DMS 273 (cell line): Measurements from ENCODE around the gene BRD1.
"Not testable (repeated sequence)": the region's sequence is repeated elsewhere in the genome, so short reads cannot be mapped to it uniquely, and the experiment has no call there.

Experiments used
- DNase-seq: peaks from one replicate; lab custom pipeline; 2025; ENCODE audit not compliant: unreplicated experiment; lab: John Stamatoyannopoulos, UW

The BRD1 gene

GRCh38 chr22:49853981-49854831, 26.5 kb upstream of the BRD1 start:
- DNase-seq, result peak; percentile 63

GRCh38 chr22:49852898-49853894, 25.5 kb upstream of the BRD1 start, which contains the start of gene ZBED4:
TSS of gene ZBED4 (plus strand) at chr22:49853844. CDS start at chr22:49883663, 29,819 bp downstream.
- peak; percentile 98 for DNase-seq

GRCh38 chr22:49852568-49852897, 24.9 kb upstream of the BRD1 start:
- not testable (repeated sequence) for DNase-seq

- no peak for DNase-seq
Observed at GRCh38 chr22:49850959-49851802, 23.5 kb upstream of the BRD1 start.

- no peak for DNase-seq
Observed at GRCh38 chr22:49850021-49850911, 22.6 kb upstream of the BRD1 start.

- DNase-seq, result no peak
Observed at GRCh38 chr22:49849161-49850020, 21.7 kb upstream of the BRD1 start.

- DNase-seq, result no peak
Observed at GRCh38 chr22:49848690-49849160, 21.1 kb upstream of the BRD1 start.

GRCh38 chr22:49847751-49848689, 20.3 kb upstream of the BRD1 start:
- DNase-seq, result no peak

- no peak for DNase-seq
Observed at GRCh38 chr22:49845666-49846459, 18.2 kb upstream of the BRD1 start.

- no peak for DNase-seq
Observed at GRCh38 chr22:49845241-49845640, 17.6 kb upstream of the BRD1 start.

GRCh38 chr22:49838771-49839717, 11.4 kb upstream of the BRD1 start:
- no peak for DNase-seq

- DNase-seq, result no peak
Observed at GRCh38 chr22:49833340-49834007, 5.8 kb upstream of the BRD1 start.

- no peak for DNase-seq
Observed at GRCh38 chr22:49829044-49829853, 1.6 kb upstream of the BRD1 start.

- DNase-seq, result no peak
Observed at GRCh38 chr22:49828599-49828965, 909 bp upstream of the BRD1 start.
